GM18870 (cell line): ENCODE data around the gene ANOS1.
"Not testable (repeated sequence)": the region's sequence is repeated elsewhere in the genome, so short reads cannot be mapped to it uniquely, and the experiment has no call there.

Source experiments
- ATAC-seq: cut with Tn5 transposase; IDR thresholded peaks from one replicate; pipeline ENCODE4 v1.9.1; 2021; ENCODE audit warnings: moderate library complexity; ENCODE audit not compliant: unreplicated experiment

ANOS1 gene

GRCh38 chrX:8635812-8636211 lies 96.1 kb downstream of the ANOS1 start:
- no peak for ATAC-seq

- ATAC-seq, result no peak
Measured at GRCh38 chrX:8632924-8633323, 99.0 kb downstream of the ANOS1 start.

GRCh38 chrX:8629871-8630270 lies 102.1 kb downstream of the ANOS1 start:
- ATAC-seq, result no peak

- no peak for ATAC-seq
Measured at GRCh38 chrX:8627796-8628195, 104.1 kb downstream of the ANOS1 start.

GRCh38 chrX:8607326-8607725 lies 124.6 kb downstream of the ANOS1 start:
- ATAC-seq, result no peak

GRCh38 chrX:8604131-8604530 lies 127.8 kb downstream of the ANOS1 start:
- no peak for ATAC-seq

- ATAC-seq, result no peak
Measured at GRCh38 chrX:8591501-8591900, 140.4 kb downstream of the ANOS1 start.

GRCh38 chrX:8586953-8587352 lies 145.0 kb downstream of the ANOS1 start:
- no peak for ATAC-seq

- no peak for ATAC-seq
Measured at GRCh38 chrX:8579602-8580001, 152.3 kb downstream of the ANOS1 start.

- ATAC-seq, result no peak
Measured at GRCh38 chrX:8576821-8577220, 155.1 kb downstream of the ANOS1 start.

GRCh38 chrX:8565729-8566128 lies 166.2 kb downstream of the ANOS1 start:
- ATAC-seq, result no peak

- ATAC-seq, result no peak
Measured at GRCh38 chrX:8548446-8548845, 183.5 kb downstream of the ANOS1 start.

- ATAC-seq, result no peak
Measured at GRCh38 chrX:8546715-8547114, 185.2 kb downstream of the ANOS1 start.

- no peak for ATAC-seq
Measured at GRCh38 chrX:8520791-8521190, 211.1 kb downstream of the ANOS1 start.

GRCh38 chrX:8520178-8520577 lies 211.8 kb downstream of the ANOS1 start:
- ATAC-seq, result no peak

- ATAC-seq, result no peak
Measured at GRCh38 chrX:8504451-8504850, 227.5 kb downstream of the ANOS1 start.

- ATAC-seq, result not testable (repeated sequence)
Measured at GRCh38 chrX:8502101-8502500, 229.8 kb downstream of the ANOS1 start.

GRCh38 chrX:8500203-8500602 lies 231.7 kb downstream of the ANOS1 start:
- ATAC-seq, result no peak

GRCh38 chrX:8495036-8495435 lies 236.9 kb downstream of the ANOS1 start:
- ATAC-seq, result not testable (repeated sequence)

GRCh38 chrX:8484360-8484949 lies 247.5 kb downstream of the ANOS1 start:
- no peak for ATAC-seq
